Endothelial cell of umbilical vein (primary cell): ENCODE measurements around the gene CDK10.

ENCODE experiments used
- EZH2 ChIP-seq: IDR thresholded peaks from 2 replicates; pipeline ENCODE4 v1.6.1; 2012; ENCODE audit warnings: borderline replicate concordance, low read depth, mild to moderate bottlenecking, moderate library complexity, low read length, inconsistent platforms; ENCODE audit not compliant: severe bottlenecking
- GATA2 ChIP-seq: IDR thresholded peaks from 2 replicates; pipeline ENCODE4 v1.7.0; 2011; ENCODE audit warnings: low read depth, mild to moderate bottlenecking, moderate library complexity, mixed read lengths, low read length; ENCODE audit not compliant: insufficient read length, insufficient read depth
- JUN ChIP-seq: IDR thresholded peaks from 2 replicates; pipeline ENCODE4 v1.6.1; 2011; ENCODE audit warnings: borderline replicate concordance, low read depth; ENCODE audit not compliant: insufficient read length, insufficient read depth
- MYC ChIP-seq: IDR thresholded peaks from one replicate; pipeline ENCODE4 v1.6.1; 2011; ENCODE audit warnings: mild to moderate bottlenecking, low read depth, low read length
- POLR2A ChIP-seq: IDR thresholded peaks from 2 replicates; pipeline ENCODE4 v1.6.1; 2012; ENCODE audit warnings: low read depth, mild to moderate bottlenecking, control low read depth, low read length
- POLR2AphosphoS5 ChIP-seq: IDR thresholded peaks from 2 replicates; pipeline ENCODE4 v1.6.1; 2012; ENCODE audit warnings: low read depth, mild to moderate bottlenecking, control low read depth, low read length, moderate library complexity; ENCODE audit not compliant: insufficient read depth
- TF ChIP-seq, protein P1 (sequence below), 2 donors: IDR thresholded peaks; 1 replicate in 1 of 2; 2 replicates in 1 of 2; pipeline ENCODE4 v1.5.1; 2011; ENCODE audit warnings: low read length in 2 of 2, mild to moderate bottlenecking in 2 of 2, moderate library complexity in 2 of 2, control low read depth in 1 of 2, inconsistent platforms in 1 of 2, low read depth in 1 of 2; ENCODE audit not compliant: insufficient read depth in 1 of 2; ENCODE audit errors: extremely low read depth in 1 of 2
- TF ChIP-seq, protein P2 (sequence below): IDR thresholded peaks from 2 replicates; pipeline ENCODE4 v1.6.1; 2011; ENCODE audit not compliant: insufficient read depth, insufficient read length

DNA sequence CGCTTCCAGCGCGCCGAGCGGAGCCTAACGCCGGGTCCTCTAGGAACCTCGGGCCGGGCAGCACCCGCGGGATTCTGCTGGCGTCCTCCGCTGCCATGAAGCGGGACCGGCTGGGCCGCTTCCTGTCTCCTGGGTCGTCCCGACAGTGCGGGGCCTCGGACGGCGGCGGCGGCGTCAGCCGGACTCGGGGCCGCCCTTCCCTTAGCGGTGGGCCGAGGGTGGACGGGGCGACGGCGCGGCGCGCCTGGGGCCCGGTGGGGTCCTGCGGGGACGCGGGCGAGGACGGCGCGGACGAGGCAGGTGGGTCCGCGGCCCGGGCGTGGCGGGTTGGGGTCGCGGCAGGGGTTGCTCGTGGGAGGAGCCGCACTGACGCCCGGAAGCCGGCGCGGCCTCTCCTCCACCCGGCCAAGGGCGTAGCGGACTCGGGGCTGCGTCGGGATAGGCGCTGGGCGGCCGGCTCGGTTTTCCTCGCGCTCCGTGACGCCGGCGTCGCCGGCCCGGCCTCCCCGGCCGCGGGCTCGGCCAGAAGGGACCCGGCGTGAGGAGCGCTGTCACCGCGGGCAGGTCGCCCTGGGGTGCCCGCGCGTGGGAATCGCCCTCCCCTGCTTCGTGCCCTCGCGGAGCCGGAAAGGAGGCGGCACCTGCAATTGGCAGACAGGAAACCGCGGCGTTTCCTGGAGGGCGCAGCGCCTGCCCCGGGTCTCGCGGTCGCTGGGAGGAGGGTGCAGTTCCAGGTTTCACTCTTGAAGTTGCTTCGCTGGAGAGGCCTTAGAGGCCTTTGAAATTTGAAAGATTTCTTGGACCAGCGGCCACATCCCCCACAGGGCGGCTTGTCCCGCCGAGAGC is 35.3 kb downstream of the CDK10 start:
- TF ChIP-seq, protein P1, sequence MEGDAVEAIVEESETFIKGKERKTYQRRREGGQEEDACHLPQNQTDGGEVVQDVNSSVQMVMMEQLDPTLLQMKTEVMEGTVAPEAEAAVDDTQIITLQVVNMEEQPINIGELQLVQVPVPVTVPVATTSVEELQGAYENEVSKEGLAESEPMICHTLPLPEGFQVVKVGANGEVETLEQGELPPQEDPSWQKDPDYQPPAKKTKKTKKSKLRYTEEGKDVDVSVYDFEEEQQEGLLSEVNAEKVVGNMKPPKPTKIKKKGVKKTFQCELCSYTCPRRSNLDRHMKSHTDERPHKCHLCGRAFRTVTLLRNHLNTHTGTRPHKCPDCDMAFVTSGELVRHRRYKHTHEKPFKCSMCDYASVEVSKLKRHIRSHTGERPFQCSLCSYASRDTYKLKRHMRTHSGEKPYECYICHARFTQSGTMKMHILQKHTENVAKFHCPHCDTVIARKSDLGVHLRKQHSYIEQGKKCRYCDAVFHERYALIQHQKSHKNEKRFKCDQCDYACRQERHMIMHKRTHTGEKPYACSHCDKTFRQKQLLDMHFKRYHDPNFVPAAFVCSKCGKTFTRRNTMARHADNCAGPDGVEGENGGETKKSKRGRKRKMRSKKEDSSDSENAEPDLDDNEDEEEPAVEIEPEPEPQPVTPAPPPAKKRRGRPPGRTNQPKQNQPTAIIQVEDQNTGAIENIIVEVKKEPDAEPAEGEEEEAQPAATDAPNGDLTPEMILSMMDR (IDR thresholded peaks at IDR 0.05; ENCODE audit: extremely low read depth in 1 of 2, insufficient read depth in 1 of 2, low read depth in 1 of 2, low read length in 2 of 2): no peak
- TF ChIP-seq POLR2A (no peak), POLR2AphosphoS5 (peak; percentile 51), EZH2 (no peak), GATA2 (no peak), JUN (no peak), MYC (no peak)
- TF ChIP-seq, protein P2, sequence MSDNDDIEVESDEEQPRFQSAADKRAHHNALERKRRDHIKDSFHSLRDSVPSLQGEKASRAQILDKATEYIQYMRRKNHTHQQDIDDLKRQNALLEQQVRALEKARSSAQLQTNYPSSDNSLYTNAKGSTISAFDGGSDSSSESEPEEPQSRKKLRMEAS: no peak
